Measurements from ENCODE around the gene VIPAS39. TPM values are rescaled to one million over a fixed set of nuclear protein-coding genes. Genes with fewer than 3 reads are reported as not detected.

Gene VIPAS39
- total and polyA plus RNA-seq, 2 experiments from 2014 or later = 14.9 to 25.0 TPM

DNA sequence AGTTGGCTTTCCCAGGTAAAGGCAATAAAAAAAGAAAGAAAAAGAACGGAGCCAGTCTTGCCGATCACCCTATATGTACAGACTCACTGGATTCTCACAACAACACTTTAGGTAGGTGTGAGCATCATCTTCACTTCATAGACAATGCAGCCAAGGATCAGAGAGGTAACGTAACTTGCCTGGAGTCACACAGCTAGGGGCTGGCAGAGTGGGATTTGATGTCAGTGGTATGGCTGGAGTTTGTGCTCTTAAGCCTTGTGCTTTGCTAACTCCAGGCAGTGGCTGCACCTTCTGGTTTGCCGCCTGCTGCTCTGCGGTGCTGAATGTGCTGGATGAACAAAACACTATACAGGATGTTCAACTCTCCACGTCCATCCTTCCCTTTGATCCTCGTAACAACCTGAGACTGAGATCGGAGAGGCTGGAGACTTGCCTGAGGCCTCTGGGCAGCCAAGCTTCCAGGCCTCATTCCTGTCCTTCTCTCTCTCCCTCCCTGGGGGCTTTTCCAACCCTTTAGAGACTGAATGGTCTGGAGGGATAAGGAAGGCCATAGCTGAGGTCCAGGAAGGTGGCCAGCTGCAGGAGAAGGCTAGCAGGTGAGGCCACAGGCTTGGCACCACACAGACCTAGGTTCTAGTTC, 33.1 kb upstream of the VIPAS39 start:
- in situ Hi-C loops (cut with MboI) = no loop called here
- WGBS, 2 experiments (ENCODE audit: low coverage in 1 of 2, low lambda C conversion rate in 2 of 2, missing lambda C conversion rate in 2 of 2) = 70 to 73% methylated on average over 8 of the region's 8 CpGs
- no peak for DNase-seq
- Histone ChIP-seq H3K4me1 (ENCODE audit: insufficient read depth) (0 out of 2 replicates have a peak, but pooled peaks cover 7% of the 10 kb centered on the region), H3K9me3 (ENCODE audit: low read depth) (no peaks in the 10 kb centered on the region), H3K4me3 (no peak overlapping the region), H4K20me1 (ENCODE audit: insufficient read depth) (no peaks in the 10 kb centered on the region), H3K4me2 (ENCODE audit: unreplicated experiment) (no peak overlapping the region), H3F3A (ENCODE audit: insufficient read depth) (peaks cover 10% of the 10 kb centered on the region), H3K36me3 (ENCODE audit: low read depth) (no peaks in the 10 kb centered on the region), H3K9ac (no peak overlapping the region), H3K27ac (no peak overlapping the region), H3K27me3 (replicated peaks; ENCODE audit: insufficient read depth) (no peaks in the 10 kb centered on the region), H3K9me2 (ENCODE audit: insufficient read depth) (no peaks in the 10 kb centered on the region), H3K79me2 (ENCODE audit: insufficient read depth) (no peaks in the 10 kb centered on the region), H2AFZ (no peak overlapping the region)
- TF ChIP-seq EZH2 (IDR thresholded peaks at IDR 0.05; ENCODE audit: insufficient read depth, poor library complexity, severe bottlenecking) = no peak
- no peak for TF ChIP-seq EZH2phosphoT487 (IDR thresholded peaks at IDR 0.05; ENCODE audit: insufficient read depth, low read depth)

DNA sequence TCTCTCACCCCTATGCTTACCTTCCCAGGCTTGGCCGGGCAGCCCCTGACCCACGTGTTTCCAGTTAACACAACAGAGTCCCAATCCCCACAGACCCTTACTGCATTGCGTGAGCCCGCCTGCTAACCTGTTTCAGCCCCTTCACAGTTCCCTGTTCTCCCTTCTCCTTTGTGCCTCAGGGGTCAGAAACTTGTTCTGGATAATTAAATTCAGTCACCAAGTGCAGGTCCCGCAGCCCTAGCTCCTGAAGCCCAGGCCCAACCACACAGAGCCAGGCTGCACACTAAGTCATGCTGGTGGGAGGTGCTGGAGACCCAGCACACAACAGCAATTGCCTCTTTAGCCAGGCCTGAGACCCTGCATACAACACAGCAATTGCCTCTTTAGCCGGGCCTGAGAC, 31.6 kb upstream of the VIPAS39 start:
- H2AFZ ChIP-seq = no peak overlapping the region
- no peak overlapping the region for H3K9ac ChIP-seq
- no peak overlapping the region for H3K4me2 ChIP-seq (ENCODE audit: unreplicated experiment)
- TF ChIP-seq EZH2phosphoT487 (IDR thresholded peaks at IDR 0.05; ENCODE audit: insufficient read depth, low read depth) = no peak
- TF ChIP-seq EZH2 (IDR thresholded peaks at IDR 0.05; ENCODE audit: insufficient read depth, poor library complexity, severe bottlenecking) = no peak
- H3K79me2 ChIP-seq (ENCODE audit: insufficient read depth) = no peaks in the 10 kb centered on the region
- 0 out of 2 replicates have a peak, but pooled peaks cover 7% of the 10 kb centered on the region for H3K4me1 ChIP-seq (ENCODE audit: insufficient read depth)
- no peaks in the 10 kb centered on the region for H3K36me3 ChIP-seq (ENCODE audit: low read depth)
- H3F3A ChIP-seq (ENCODE audit: insufficient read depth) = peaks cover 11% of the 10 kb centered on the region
- no peaks in the 10 kb centered on the region for H3K9me2 ChIP-seq (ENCODE audit: insufficient read depth)
- H3K27me3 ChIP-seq (replicated peaks; ENCODE audit: insufficient read depth) = no peaks in the 10 kb centered on the region
- H3K9me3 ChIP-seq (ENCODE audit: low read depth) = no peaks in the 10 kb centered on the region
- H4K20me1 ChIP-seq (ENCODE audit: insufficient read depth) = no peaks in the 10 kb centered on the region
- H3K4me3 ChIP-seq = no peak overlapping the region
- in situ Hi-C loops (cut with MboI) = no loop called here
- DNase-seq = no peak
- no peak overlapping the region for H3K27ac ChIP-seq
- WGBS, 2 experiments (ENCODE audit: low coverage in 1 of 2, low lambda C conversion rate in 2 of 2, missing lambda C conversion rate in 2 of 2) = 53 to 54% methylated on average over 6 of the region's 6 CpGs

DNA sequence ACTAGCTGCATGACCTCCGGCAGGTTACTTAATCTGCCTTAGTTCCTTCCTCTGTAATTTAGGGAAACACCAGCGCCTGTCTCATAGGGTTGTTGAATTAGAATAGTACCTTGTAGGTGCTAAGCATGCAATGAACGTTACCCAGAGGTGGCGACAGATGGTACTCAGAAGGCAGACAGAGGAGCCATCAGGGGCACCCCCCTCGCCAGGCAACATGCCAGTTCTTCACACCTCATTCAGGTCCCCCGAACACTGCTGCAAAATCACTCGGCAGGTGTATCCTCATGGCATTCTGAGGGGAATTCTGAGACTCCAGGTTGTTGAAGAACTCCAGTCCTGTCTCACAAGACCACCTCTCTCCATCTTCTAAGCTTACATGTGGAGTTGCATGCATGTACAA, 31.2 kb upstream of the VIPAS39 start:
- Histone ChIP-seq H3K27ac (no peak overlapping the region), H2AFZ (no peak overlapping the region), H3F3A (ENCODE audit: insufficient read depth) (peaks cover 11% of the 10 kb centered on the region), H3K4me2 (ENCODE audit: unreplicated experiment) (no peak overlapping the region), H3K27me3 (replicated peaks; ENCODE audit: insufficient read depth) (no peaks in the 10 kb centered on the region), H3K9me2 (ENCODE audit: insufficient read depth) (no peaks in the 10 kb centered on the region), H3K36me3 (ENCODE audit: low read depth) (no peaks in the 10 kb centered on the region), H3K79me2 (ENCODE audit: insufficient read depth) (no peaks in the 10 kb centered on the region), H3K4me3 (no peak overlapping the region), H3K9ac (no peak overlapping the region), H3K9me3 (ENCODE audit: low read depth) (no peaks in the 10 kb centered on the region), H3K4me1 (ENCODE audit: insufficient read depth) (0 out of 2 replicates have a peak, but pooled peaks cover 7% of the 10 kb centered on the region), H4K20me1 (ENCODE audit: insufficient read depth) (no peaks in the 10 kb centered on the region)
- no peak for DNase-seq
- TF ChIP-seq EZH2 (IDR thresholded peaks at IDR 0.05; ENCODE audit: insufficient read depth, poor library complexity, severe bottlenecking) = no peak
- TF ChIP-seq EZH2phosphoT487 (IDR thresholded peaks at IDR 0.05; ENCODE audit: insufficient read depth, low read depth) = no peak
- WGBS, 2 experiments (ENCODE audit: low coverage in 1 of 2, low lambda C conversion rate in 2 of 2, missing lambda C conversion rate in 2 of 2) = 60 to 64% methylated on average over 7 of the region's 7 CpGs
- in situ Hi-C loops (cut with MboI) = no loop called here

DNA sequence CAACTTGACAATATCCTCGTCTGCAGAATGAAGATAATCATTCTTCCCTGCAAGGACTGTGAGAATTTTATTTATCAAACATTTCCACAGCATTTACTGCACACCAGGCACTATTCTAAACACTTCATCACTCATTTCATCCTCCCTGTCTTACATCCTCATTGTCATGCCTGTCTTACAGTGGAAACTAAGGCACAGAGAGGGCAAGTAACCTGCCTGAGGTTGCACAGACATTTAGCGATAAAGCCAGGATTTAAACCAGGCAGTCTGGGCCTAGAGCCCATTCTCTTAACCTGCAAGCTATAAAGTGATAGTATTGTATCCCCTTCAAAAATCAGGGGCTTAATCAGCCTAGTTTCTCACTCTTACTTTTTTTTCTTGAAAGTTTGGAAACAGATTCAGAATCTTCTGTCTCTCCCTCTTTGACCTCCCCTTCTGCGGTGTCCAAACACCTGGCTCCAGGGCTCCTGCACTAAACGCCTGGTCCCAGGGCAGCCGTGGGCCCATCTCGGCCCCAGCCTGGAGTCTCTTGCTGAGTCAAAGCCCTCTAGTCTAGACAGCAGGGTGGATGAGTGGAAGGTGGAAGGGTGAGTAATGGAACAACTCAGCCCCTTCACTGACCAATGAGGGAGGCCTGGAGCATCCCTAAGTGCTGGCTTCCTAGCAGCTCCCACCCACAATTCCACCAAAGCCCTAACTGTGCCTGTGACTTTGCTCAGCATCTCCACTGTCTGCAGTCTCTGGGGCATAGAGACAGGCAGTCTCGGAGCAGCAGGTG, 28.7 kb upstream of the VIPAS39 start:
- WGBS, 2 experiments (ENCODE audit: low coverage in 1 of 2, low lambda C conversion rate in 2 of 2, missing lambda C conversion rate in 2 of 2) = 60 to 68% methylated on average over 7 of the region's 7 CpGs
- Histone ChIP-seq H3K9me2 (ENCODE audit: insufficient read depth) (no peaks in the 10 kb centered on the region), H3K4me1 (ENCODE audit: insufficient read depth) (0 out of 2 replicates have a peak, but pooled peaks cover 7% of the 10 kb centered on the region), H3K79me2 (ENCODE audit: insufficient read depth) (no peaks in the 10 kb centered on the region), H2AFZ (no peak overlapping the region), H3F3A (ENCODE audit: insufficient read depth) (peaks cover 11% of the 10 kb centered on the region), H3K4me3 (no peak overlapping the region), H3K9ac (no peak overlapping the region), H3K27me3 (replicated peaks; ENCODE audit: insufficient read depth) (no peaks in the 10 kb centered on the region), H4K20me1 (ENCODE audit: insufficient read depth) (no peaks in the 10 kb centered on the region), H3K36me3 (ENCODE audit: low read depth) (no peaks in the 10 kb centered on the region), H3K4me2 (ENCODE audit: unreplicated experiment) (no peak overlapping the region), H3K9me3 (ENCODE audit: low read depth) (no peaks in the 10 kb centered on the region), H3K27ac (peak overlapping the region; percentile 51)
- in situ Hi-C loops (cut with MboI) = no loop called here
- peak; percentile 94 for DNase-seq
- TF ChIP-seq EZH2phosphoT487 (IDR thresholded peaks at IDR 0.05; ENCODE audit: insufficient read depth, low read depth) (no peak), EZH2 (IDR thresholded peaks at IDR 0.05; ENCODE audit: insufficient read depth, poor library complexity, severe bottlenecking) (no peak)
